Prostate gland (tissue), 2 donors: ENCODE results near the gene CHRND. TPM values are rescaled to one million over a fixed set of nuclear protein-coding genes. Genes with fewer than 3 reads are reported as not detected.

Source experiments
- DNase-seq: peaks from one replicate; pipeline ENCODE4 v3.0.0-alpha.2; 2019; ENCODE audit warnings: low spot score
- H3K27ac ChIP-seq, 2 donors: fragments of 200-600 bp; sonication (generic); 2 replicates each; pipeline ENCODE4 v1.5.1; 2017 to 2019
- H3K27me3 ChIP-seq: fragments of 200-600 bp; sonication (generic); replicated peaks from 2 replicates; pipeline ENCODE4 v1.5.1; 2019; ENCODE audit not compliant: insufficient read depth
- H3K36me3 ChIP-seq, 2 donors: fragments of 200-600 bp; sonication (generic); 1 replicate in 1 of 2; 2 replicates in 1 of 2; pipeline versions ENCODE4 v1.5.1 to v1.8.1; 2017 to 2019
- H3K4me1 ChIP-seq: fragments of 200-600 bp; sonication (generic); replicated peaks from 2 replicates; pipeline ENCODE4 v1.5.1; 2019
- H3K4me3 ChIP-seq, 2 donors: fragments of 200-600 bp; sonication (generic); 2 replicates each; pipeline ENCODE4 v1.5.1; 2017 to 2019
- H3K9me3 ChIP-seq: fragments of 200-600 bp; sonication (generic); 2 replicates; pipeline ENCODE4 v1.5.1; 2017
- CTCF ChIP-seq, 4 experiments: fragments of 200-600 bp in 2 of 4; fragments of 450-650 bp in 2 of 4; sonication (generic) in 2 of 4; IDR thresholded peaks; 1 replicate in 3 of 4; 2 replicates in 1 of 4; pipeline ENCODE4 v1.5.1; 2016 to 2019; ENCODE audit warnings: antibody characterized with exemption in 4 of 4, mild to moderate bottlenecking in 2 of 4, moderate library complexity in 2 of 4
- POLR2A ChIP-seq: fragments of 450-650 bp; IDR thresholded peaks from one replicate; pipeline ENCODE4 v1.6.1; 2016; ENCODE audit warnings: antibody characterized with exemption, mild to moderate bottlenecking
- POLR2AphosphoS5 ChIP-seq: sonication (generic); formaldehyde crosslinking; IDR thresholded peaks from one replicate; pipeline ENCODE4 v1.6.1; 2017; ENCODE audit warnings: antibody characterized with exemption
- WGBS: methylation state at CpG from one replicate; pipeline ENCODE4 v1.1.5; 2018; 5-methylcytosine and 5-hydroxymethylcytosine counted together
- intact Hi-C: fragments of 100-400 bp; cut with DNase I; formaldehyde crosslinking; loops from one replicate; pipeline ENCODE4 v1.14.2; 2022
- total RNA-seq, 2 donors: library from RNA; depleted of rRNA; stranded (reverse); fragments of >200 nt; gene quantifications; one replicate each; pipeline ENCODE4 v1.1.0, GENCODE V29; 2016

CHRND gene
- total RNA-seq, 2 donors from 2014 or later, result 0.34 to 1.4 TPM

- no peaks in the 10 kb centered on the region for H3K27me3 ChIP-seq
Measured at GRCh38 chr2:232492236-232492848, 33.6 kb upstream of the CHRND start.

GRCh38 chr2:232492963-232493700, 32.8 kb upstream of the CHRND start:
- H3K4me1 ChIP-seq, result no peaks in the 10 kb centered on the region
- H3K36me3 ChIP-seq, result no peaks in the 10 kb centered on the region
- H3K4me3 ChIP-seq, result no peak overlapping the region
- no peak overlapping the region for H3K27ac ChIP-seq
- no peaks in the 10 kb centered on the region for H3K9me3 ChIP-seq
- no peaks in the 10 kb centered on the region for H3K27me3 ChIP-seq
- intact Hi-C loops, result no loop called here
- TF ChIP-seq POLR2AphosphoS5, result no peak
- TF ChIP-seq POLR2A, result no peak
- no peak for TF ChIP-seq CTCF (IDR thresholded peaks at IDR 0.05)
- no peak for DNase-seq
- WGBS, result 94% methylated on average over 24 of the region's 24 CpGs

More at GRCh38 chr2:232492236-232492848, 33.6 kb upstream of the CHRND start:
- Histone ChIP-seq H3K4me1 (peaks cover under 1% of the 10 kb centered on the region), H3K27ac (no peak overlapping the region), H3K9me3 (no peaks in the 10 kb centered on the region), H3K36me3 (no peaks in the 10 kb centered on the region), H3K4me3 (no peak overlapping the region)
- intact Hi-C loops, result no loop called here
- WGBS, result 65% methylated on average over 8 of the region's 8 CpGs
- DNase-seq, result no peak
- no peak for TF ChIP-seq CTCF (IDR thresholded peaks at IDR 0.05)
- no peak for TF ChIP-seq POLR2AphosphoS5
- TF ChIP-seq POLR2A, result no peak

- H3K4me1 ChIP-seq, result no peaks in the 10 kb centered on the region
- H3K4me3 ChIP-seq, result no peak overlapping the region
- intact Hi-C loops, result no loop called here
- no peak for DNase-seq
- H3K36me3 ChIP-seq, result no peaks in the 10 kb centered on the region
- no peak overlapping the region for H3K27ac ChIP-seq
- H3K27me3 ChIP-seq, result no peaks in the 10 kb centered on the region
- TF ChIP-seq CTCF (IDR thresholded peaks at IDR 0.05) (no peak), POLR2AphosphoS5 (no peak), POLR2A (no peak)
- 84% methylated on average over 10 of the region's 10 CpGs for WGBS
- H3K9me3 ChIP-seq, result no peaks in the 10 kb centered on the region
Measured at GRCh38 chr2:232493701-232494474, 32.1 kb upstream of the CHRND start.

- 70% methylated on average over 5 of the region's 5 CpGs for WGBS
- no peak overlapping the region for H3K4me3 ChIP-seq
- no peaks in the 10 kb centered on the region for H3K27me3 ChIP-seq
- H3K9me3 ChIP-seq, result no peaks in the 10 kb centered on the region
- no peaks in the 10 kb centered on the region for H3K4me1 ChIP-seq
- intact Hi-C loops, result no loop called here
- no peak for DNase-seq
- TF ChIP-seq CTCF (IDR thresholded peaks at IDR 0.05) (no peak), POLR2AphosphoS5 (no peak), POLR2A (no peak)
- no peaks in the 10 kb centered on the region for H3K36me3 ChIP-seq
- no peak overlapping the region for H3K27ac ChIP-seq
Measured at GRCh38 chr2:232494542-232494941, 31.4 kb upstream of the CHRND start.
